Heart right ventricle (tissue), 16 donors: ENCODE measurements around the gene CHST11. TPM values are rescaled to one million over a fixed set of nuclear protein-coding genes. Genes with fewer than 3 reads are reported as not detected.
"Not testable (repeated sequence)": the region's sequence is repeated elsewhere in the genome, so short reads cannot be mapped to it uniquely, and the experiment has no call there.

ENCODE experiments used
- ATAC-seq, 8 donors: fragments of 200-7000 bp; cut with Tn5 transposase; one replicate each; pipeline ENCODE4 v1.9.1; 2020; ENCODE audit warnings: mild to moderate bottlenecking in 8 of 8, moderate library complexity in 8 of 8, moderate number of reproducible peaks in 1 of 8
- DNase-seq, 2 donors: peaks; one replicate each; pipeline ENCODE4 v3.0.0-alpha.2; 2020
- H3K27ac ChIP-seq, 10 donors: fragments of 200-600 bp; sonication (generic) in 2 of 10; one replicate each; pipeline versions ENCODE4 v1.5.0 to v1.8.0; 2020 to 2022; ENCODE audit warnings: mild to moderate bottlenecking in 3 of 10
- H3K27me3 ChIP-seq, 7 donors: fragments of 200-600 bp; one replicate each; pipeline ENCODE4 v1.8.0; 2021 to 2022; ENCODE audit warnings: mild to moderate bottlenecking in 2 of 7
- H3K36me3 ChIP-seq, 9 donors: fragments of 200-600 bp; sonication (generic) in 1 of 9; one replicate each; pipeline versions ENCODE4 v1.5.0 to v1.8.0; 2020 to 2022; ENCODE audit warnings: mild to moderate bottlenecking in 2 of 9
- H3K4me1 ChIP-seq, 9 donors: fragments of 200-600 bp; sonication (generic) in 1 of 9; one replicate each; pipeline versions ENCODE4 v1.5.0 to v1.8.0; 2020 to 2022; ENCODE audit warnings: mild to moderate bottlenecking in 4 of 9
- H3K4me3 ChIP-seq, 10 donors: fragments of 200-600 bp; sonication (generic) in 2 of 10; one replicate each; pipeline versions ENCODE4 v1.5.0 to v1.8.0; 2020 to 2022; ENCODE audit warnings: mild to moderate bottlenecking in 7 of 10, moderate library complexity in 2 of 10
- H3K9me3 ChIP-seq, 11 donors: fragments of 200-600 bp in 10 of 11; sonication (generic) in 2 of 11; one replicate each; pipeline versions ENCODE4 v1.5.0 to v1.8.0; 2013 to 2022; ENCODE audit warnings: mild to moderate bottlenecking in 2 of 11, control low read depth in 1 of 11, moderate library complexity in 1 of 11
- CTCF ChIP-seq, 9 donors: fragments of 200-600 bp; sonication (generic) in 2 of 9; IDR thresholded peaks; one replicate each; pipeline versions ENCODE4 v1.5.0 to v1.8.0; 2021 to 2022; ENCODE audit warnings: antibody characterized with exemption in 9 of 9, mild to moderate bottlenecking in 5 of 9, moderate library complexity in 1 of 9
- WGBS, 2 donors: extraction: QIAGEN DNeasy Blood & Tissue Kit; methylation state at CpG; one replicate each; pipeline ENCODE4 v1.1.7; 2013; ENCODE audit warnings: inconsistent platforms in 1 of 2; 5-methylcytosine and 5-hydroxymethylcytosine counted together
- intact Hi-C, 10 donors: fragments of 100-400 bp; cut with DNase I; formaldehyde crosslinking; loops; one replicate each; pipeline versions ENCODE4 v1.11.1 to v1.14.2; 2022
- polyA plus RNA-seq, 2 donors: library from polyadenylated mRNA; stranded (reverse); fragments of 200-250 nt; gene quantifications; one replicate each; pipeline ENCODE4 v1.2.3, GENCODE V29; 2013
- total RNA-seq, 10 donors: library from RNA; stranded (reverse); fragmentation: NEBNext Ultra II Directional in 3 of 10; extraction: Animal tissue kit (Norgen Biotek cat#: 25700) in 3 of 10; gene quantifications; one replicate each; pipeline versions ENCODE4 v1.2.1 to v1.2.4, GENCODE V29; 2021 to 2023
- donor health status: Arrhythmogenic right ventricular cardiomyopathy.
- donor health status: ischemic (EF 13 %, LVEDD 7.1; RV severe dilation, severe dysfunction).
- donor health status: healthy with polysubstance abuse.
- donor health status: DM: no; HTN: yes; CAD: no.
- donor health status: DM: no; HTN: no; CAD: no.
- donor health status: ischemic (EF 25% LVEDD 6.9; RV normal size, moderate dysfunction).
- donor health status: ischemic (EF 25% LVEDD 5.7; RV mildly dilated, moderate dysfunction).
- donor health status: healthy.
- donor health status: DM: yes; HTN: yes; CAD: no.
- donor health status: Ischemic cardiomyopathy.
- donor health status: ischemic (EF 35%, LVEDD 5.7; RV mildly dilated, moderate dysfunction).
- donor health status: nonischemic (EF 11% LVEDD 7.7; RV severe dilation, severe dysfunction).
- donor health status: DM: yes; HTN: yes; CAD: no.
- donor health status: PGD.
- donor health status: ischemic (EF 29% LVEDD 5.4; RV normal size, mild dysfunction).
- donor health status: nonischemic (EF 23%, LVEDD 6.1; RV moderate dilation, normal function).

The CHST11 gene
- total and polyA plus RNA-seq, 12 donors, result 1.1 to 12.7 (median 4.3) TPM

DNA sequence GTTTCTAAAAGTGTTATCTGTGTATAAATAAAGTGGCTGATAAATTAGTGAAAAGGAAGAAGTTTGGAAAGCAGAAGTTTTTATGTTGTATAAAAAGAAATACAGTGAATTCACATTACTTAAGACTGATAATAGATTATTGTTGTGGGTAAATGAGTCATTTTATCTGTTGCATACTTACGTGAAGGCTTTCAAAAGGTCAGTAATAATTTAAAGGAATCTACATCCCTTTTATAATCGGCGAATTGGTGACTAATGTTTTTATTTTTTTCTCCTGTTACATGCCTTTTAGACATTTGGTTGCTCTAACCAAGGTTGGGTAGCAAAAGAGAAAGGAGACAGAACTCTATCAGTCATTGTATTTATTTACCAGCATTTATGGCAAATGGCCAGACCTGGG lies 345.5 kb downstream of the CHST11 start:
- Histone ChIP-seq H3K4me1 (peaks cover 0 to 6% (median 0%) of the 10 kb centered on the region in 9 donors), H3K27me3 (no peaks in the 10 kb centered on the region), H3K36me3 (no peaks in the 10 kb centered on the region), H3K9me3 (no peaks in the 10 kb centered on the region), H3K27ac (no peak overlapping the region), H3K4me3 (no peak overlapping the region)
- no peak for TF ChIP-seq CTCF (IDR thresholded peaks at IDR 0.05)
- ATAC-seq (no peak), DNase-seq (no peak)
- intact Hi-C loops, result no loop called here
- 65 to 66% methylated on average over 3 of the region's 3 CpGs for WGBS, 2 donors

- Histone ChIP-seq H3K36me3 (no peaks in the 10 kb centered on the region), H3K27ac (no peak overlapping the region), H3K9me3 (no peaks in the 10 kb centered on the region), H3K4me3 (no peak overlapping the region), H3K4me1 (peaks cover 0 to 6% (median 0%) of the 10 kb centered on the region in 9 donors), H3K27me3 (no peaks in the 10 kb centered on the region)
- 86 to 88% methylated on average over 4 of the region's 4 CpGs for WGBS, 2 donors
- no peak for ATAC-seq
- intact Hi-C loops, result no loop called here
- DNase-seq, result no peak
- TF ChIP-seq CTCF (IDR thresholded peaks at IDR 0.05), result no peak
Measured at GRCh38 chr12:104805186-104805585, 348.4 kb downstream of the CHST11 start.

DNA sequence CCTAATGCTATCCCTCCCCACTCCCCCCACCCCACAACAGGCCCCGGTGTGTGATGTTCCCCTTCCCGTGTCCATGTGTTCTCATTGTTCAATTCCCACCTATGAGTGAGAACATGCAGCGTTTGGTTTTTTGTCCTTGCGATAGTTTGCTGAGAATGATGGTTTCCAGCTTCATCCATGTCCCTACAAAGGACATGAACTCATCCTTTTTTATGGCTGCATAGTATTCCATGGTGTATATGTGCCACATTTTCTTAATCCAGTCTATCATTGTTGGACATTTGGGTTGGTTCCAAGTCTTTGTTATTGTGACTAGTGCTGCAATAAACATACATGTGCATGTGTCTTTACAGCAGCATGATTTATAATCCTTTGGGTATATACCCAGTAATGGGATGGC lies 349.4 kb downstream of the CHST11 start:
- intact Hi-C loops, H3K9me3 ChIP-seq, H3K4me3 ChIP-seq, H3K36me3 ChIP-seq, DNase-seq, H3K27ac ChIP-seq, ATAC-seq, H3K27me3 ChIP-seq, H3K4me1 ChIP-seq: not testable (repeated sequence)
- 95 to 97% methylated on average over 4 of the region's 4 CpGs for WGBS, 2 donors

DNA sequence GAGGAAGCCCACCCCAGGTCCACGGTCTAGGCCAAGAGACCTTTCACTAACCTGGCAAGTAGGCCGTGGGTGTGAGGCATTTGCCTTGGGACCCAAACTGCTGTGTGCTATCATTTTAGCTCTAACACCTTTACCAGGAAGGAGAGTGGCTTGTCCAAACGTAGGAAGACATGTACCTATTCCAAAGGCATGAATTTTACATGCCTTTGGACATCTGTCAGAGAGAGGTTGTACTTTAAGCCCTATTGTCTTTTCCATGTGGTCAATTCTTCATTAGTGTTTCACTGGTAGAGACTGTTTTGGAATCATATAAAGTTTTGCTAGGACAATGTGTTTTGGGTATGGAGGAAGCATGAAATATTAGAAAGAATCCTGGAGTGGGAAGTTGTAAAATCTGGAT lies 352.5 kb downstream of the CHST11 start:
- intact Hi-C loops, result no loop called here
- WGBS, 2 donors, result 86 to 90% methylated on average over 3 of the region's 3 CpGs
- DNase-seq, result no peak

More for the DNA sequence above, 352.5 kb downstream of the CHST11 start:
- no peak overlapping the region for H3K27ac ChIP-seq
- no peaks in the 10 kb centered on the region for H3K36me3 ChIP-seq
- no peak for ATAC-seq
- H3K4me1 ChIP-seq, result no peaks in the 10 kb centered on the region
- H3K9me3 ChIP-seq, result no peaks in the 10 kb centered on the region
- no peak for TF ChIP-seq CTCF (IDR thresholded peaks at IDR 0.05)
- no peaks in the 10 kb centered on the region for H3K27me3 ChIP-seq
- no peak overlapping the region for H3K4me3 ChIP-seq
